ENCODE results near the gene CUL2.

CUL2 gene

GRCh38 chr10:35126062-35126529 lies 36.0 kb upstream of the CUL2 start:
- H3K9me3 ChIP-seq (ENCODE audit: control insufficient read depth in 5 of 5, low read length in 5 of 5) = no peaks in the 10 kb centered on the region
- peak overlapping the region; percentile 99 for H3K27ac ChIP-seq (ENCODE audit: low read depth, low read length)
- H3K36me3 ChIP-seq (ENCODE audit: control insufficient read depth in 5 of 5, insufficient read depth in 5 of 5, low read length in 5 of 5) = no peaks in the 10 kb centered on the region
- peak overlapping the region; percentile 55 to 77 (median 64) for H3K9ac ChIP-seq (ENCODE audit: low read length in 5 of 5)
- H3K27me3 ChIP-seq (ENCODE audit: control insufficient read depth in 5 of 5, insufficient read depth in 4 of 5, low read length in 5 of 5) = no peaks in the 10 kb centered on the region
- H3K4me1 ChIP-seq (ENCODE audit: control insufficient read depth in 5 of 5, insufficient read depth in 5 of 5, low read length in 5 of 5) = peaks cover 2 to 19% (median 15%) of the 10 kb centered on the region in 5 donors
- peak overlapping the region; percentile 55 to 77 (median 70) for H3K4me3 ChIP-seq (ENCODE audit: low read depth in 1 of 5, low read length in 5 of 5)

GRCh38 chr10:35124540-35124939 lies 34.4 kb upstream of the CUL2 start:
- H3K4me3 ChIP-seq (ENCODE audit: low read depth in 1 of 5, low read length in 5 of 5) = no peak overlapping the region
- no peaks in the 10 kb centered on the region for H3K36me3 ChIP-seq (ENCODE audit: control insufficient read depth in 5 of 5, insufficient read depth in 5 of 5, low read length in 5 of 5)
- H3K9ac ChIP-seq (ENCODE audit: low read length in 5 of 5) = no peak overlapping the region
- H3K4me1 ChIP-seq (ENCODE audit: control insufficient read depth in 5 of 5, insufficient read depth in 5 of 5, low read length in 5 of 5) = peaks cover 2 to 16% (median 10%) of the 10 kb centered on the region in 5 donors
- no peak overlapping the region for H3K27ac ChIP-seq (ENCODE audit: low read depth, low read length)
- H3K27me3 ChIP-seq (ENCODE audit: control insufficient read depth in 5 of 5, insufficient read depth in 4 of 5, low read length in 5 of 5) = no peaks in the 10 kb centered on the region
- no peaks in the 10 kb centered on the region for H3K9me3 ChIP-seq (ENCODE audit: control insufficient read depth in 5 of 5, low read length in 5 of 5)

GRCh38 chr10:35119378-35119777 lies 29.2 kb upstream of the CUL2 start:
- H3K9me3 ChIP-seq (ENCODE audit: control insufficient read depth in 5 of 5, low read length in 5 of 5) = no peaks in the 10 kb centered on the region
- H3K27me3 ChIP-seq (ENCODE audit: control insufficient read depth in 5 of 5, insufficient read depth in 4 of 5, low read length in 5 of 5) = no peaks in the 10 kb centered on the region

GRCh38 chr10:35112571-35112970 lies 22.4 kb upstream of the CUL2 start:
- no peaks in the 10 kb centered on the region for H3K9me3 ChIP-seq (ENCODE audit: control insufficient read depth in 5 of 5, low read length in 5 of 5)
- H3K27me3 ChIP-seq (ENCODE audit: control insufficient read depth in 5 of 5, insufficient read depth in 4 of 5, low read length in 5 of 5) = peaks cover 0 to 3% (median 0%) of the 10 kb centered on the region in 5 donors
- no peak overlapping the region for H3K27ac ChIP-seq (ENCODE audit: low read depth, low read length)
- no peak overlapping the region for H3K4me3 ChIP-seq (ENCODE audit: low read depth in 1 of 5, low read length in 5 of 5)
- H3K9ac ChIP-seq (ENCODE audit: low read length in 5 of 5) = no peak overlapping the region
- no peaks in the 10 kb centered on the region for H3K4me1 ChIP-seq (ENCODE audit: control insufficient read depth in 5 of 5, insufficient read depth in 5 of 5, low read length in 5 of 5)
- no peaks in the 10 kb centered on the region for H3K36me3 ChIP-seq (ENCODE audit: control insufficient read depth in 5 of 5, insufficient read depth in 5 of 5, low read length in 5 of 5)

More at GRCh38 chr10:35119378-35119777, 29.2 kb upstream of the CUL2 start:
- Histone ChIP-seq H3K4me1 (ENCODE audit: control insufficient read depth in 5 of 5, insufficient read depth in 5 of 5, low read length in 5 of 5) (no peaks in the 10 kb centered on the region), H3K9ac (ENCODE audit: low read length in 5 of 5) (no peak overlapping the region), H3K4me3 (ENCODE audit: low read depth in 1 of 5, low read length in 5 of 5) (no peak overlapping the region), H3K27ac (ENCODE audit: low read depth, low read length) (no peak overlapping the region), H3K36me3 (ENCODE audit: control insufficient read depth in 5 of 5, insufficient read depth in 5 of 5, low read length in 5 of 5) (no peaks in the 10 kb centered on the region)

- Histone ChIP-seq H3K27me3 (ENCODE audit: control insufficient read depth in 5 of 5, insufficient read depth in 4 of 5, low read length in 5 of 5) (no peaks in the 10 kb centered on the region), H3K4me3 (ENCODE audit: low read depth in 1 of 5, low read length in 5 of 5) (no peak overlapping the region), H3K4me1 (ENCODE audit: control insufficient read depth in 5 of 5, insufficient read depth in 5 of 5, low read length in 5 of 5) (no peaks in the 10 kb centered on the region), H3K9me3 (ENCODE audit: control insufficient read depth in 5 of 5, low read length in 5 of 5) (no peaks in the 10 kb centered on the region), H3K9ac (ENCODE audit: low read length in 5 of 5) (no peak overlapping the region), H3K36me3 (ENCODE audit: control insufficient read depth in 5 of 5, insufficient read depth in 5 of 5, low read length in 5 of 5) (no peaks in the 10 kb centered on the region), H3K27ac (ENCODE audit: low read depth, low read length) (no peak overlapping the region)
These were observed 13.7 kb upstream of the CUL2 start for GRCh38 chr10:35103882-35104281.

GRCh38 chr10:35097510-35097909 lies 7.4 kb upstream of the CUL2 start:
- Histone ChIP-seq H3K9me3 (ENCODE audit: control insufficient read depth in 5 of 5, low read length in 5 of 5) (no peaks in the 10 kb centered on the region), H3K27ac (ENCODE audit: low read depth, low read length) (no peak overlapping the region), H3K36me3 (ENCODE audit: control insufficient read depth in 5 of 5, insufficient read depth in 5 of 5, low read length in 5 of 5) (no peaks in the 10 kb centered on the region), H3K27me3 (ENCODE audit: control insufficient read depth in 5 of 5, insufficient read depth in 4 of 5, low read length in 5 of 5) (no peaks in the 10 kb centered on the region), H3K9ac (ENCODE audit: low read length in 5 of 5) (no peak overlapping the region), H3K4me1 (ENCODE audit: control insufficient read depth in 5 of 5, insufficient read depth in 5 of 5, low read length in 5 of 5) (no peaks in the 10 kb centered on the region), H3K4me3 (ENCODE audit: low read depth in 1 of 5, low read length in 5 of 5) (no peak overlapping the region)

GRCh38 chr10:35096312-35096711 lies 6.2 kb upstream of the CUL2 start:
- no peak overlapping the region for H3K27ac ChIP-seq (ENCODE audit: low read depth, low read length)
- H3K9me3 ChIP-seq (ENCODE audit: control insufficient read depth in 5 of 5, low read length in 5 of 5) = no peaks in the 10 kb centered on the region
- H3K27me3 ChIP-seq (ENCODE audit: control insufficient read depth in 5 of 5, insufficient read depth in 4 of 5, low read length in 5 of 5) = no peaks in the 10 kb centered on the region
- H3K9ac ChIP-seq (ENCODE audit: low read length in 5 of 5) = no peak overlapping the region
- H3K4me1 ChIP-seq (ENCODE audit: control insufficient read depth in 5 of 5, insufficient read depth in 5 of 5, low read length in 5 of 5) = no peaks in the 10 kb centered on the region
- no peak overlapping the region for H3K4me3 ChIP-seq (ENCODE audit: low read depth in 1 of 5, low read length in 5 of 5)
- no peaks in the 10 kb centered on the region for H3K36me3 ChIP-seq (ENCODE audit: control insufficient read depth in 5 of 5, insufficient read depth in 5 of 5, low read length in 5 of 5)

GRCh38 chr10:35092851-35093250 lies 2.7 kb upstream of the CUL2 start:
- no peaks in the 10 kb centered on the region for H3K9me3 ChIP-seq (ENCODE audit: control insufficient read depth in 5 of 5, low read length in 5 of 5)
- H3K36me3 ChIP-seq (ENCODE audit: control insufficient read depth in 5 of 5, insufficient read depth in 5 of 5, low read length in 5 of 5) = no peaks in the 10 kb centered on the region
- no peak overlapping the region for H3K27ac ChIP-seq (ENCODE audit: low read depth, low read length)
- no peaks in the 10 kb centered on the region for H3K27me3 ChIP-seq (ENCODE audit: control insufficient read depth in 5 of 5, insufficient read depth in 4 of 5, low read length in 5 of 5)
- H3K9ac ChIP-seq (ENCODE audit: low read length in 5 of 5) = no peak overlapping the region
- no peak overlapping the region for H3K4me3 ChIP-seq (ENCODE audit: low read depth in 1 of 5, low read length in 5 of 5)
- peaks cover 4 to 24% (median 22%) of the 10 kb centered on the region in 5 donors for H3K4me1 ChIP-seq (ENCODE audit: control insufficient read depth in 5 of 5, insufficient read depth in 5 of 5, low read length in 5 of 5)

GRCh38 chr10:35091994-35092790 lies 2.1 kb upstream of the CUL2 start:
- Histone ChIP-seq H3K9me3 (ENCODE audit: control insufficient read depth in 5 of 5, low read length in 5 of 5) (no peaks in the 10 kb centered on the region), H3K27ac (ENCODE audit: low read depth, low read length) (no peak overlapping the region), H3K36me3 (ENCODE audit: control insufficient read depth in 5 of 5, insufficient read depth in 5 of 5, low read length in 5 of 5) (no peaks in the 10 kb centered on the region), H3K4me1 (ENCODE audit: control insufficient read depth in 5 of 5, insufficient read depth in 5 of 5, low read length in 5 of 5) (peaks cover 4 to 29% (median 27%) of the 10 kb centered on the region in 5 donors), H3K9ac (ENCODE audit: low read length in 5 of 5) (no peak overlapping the region), H3K27me3 (ENCODE audit: control insufficient read depth in 5 of 5, insufficient read depth in 4 of 5, low read length in 5 of 5) (no peaks in the 10 kb centered on the region), H3K4me3 (ENCODE audit: low read depth in 1 of 5, low read length in 5 of 5) (no peak overlapping the region)

- Histone ChIP-seq H3K4me1 (ENCODE audit: control insufficient read depth in 5 of 5, insufficient read depth in 5 of 5, low read length in 5 of 5) (peaks cover 4 to 31% (median 28%) of the 10 kb centered on the region in 5 donors), H3K9ac (ENCODE audit: low read length in 5 of 5) (peak overlapping the region; percentile 81 to 95 (median 85)), H3K27ac (ENCODE audit: low read depth, low read length) (peak overlapping the region; percentile 89), H3K36me3 (ENCODE audit: control insufficient read depth in 5 of 5, insufficient read depth in 5 of 5, low read length in 5 of 5) (no peaks in the 10 kb centered on the region), H3K9me3 (ENCODE audit: control insufficient read depth in 5 of 5, low read length in 5 of 5) (no peaks in the 10 kb centered on the region), H3K4me3 (ENCODE audit: low read depth in 1 of 5, low read length in 5 of 5) (peak overlapping the region; percentile 80 to 96 (median 87)), H3K27me3 (ENCODE audit: control insufficient read depth in 5 of 5, insufficient read depth in 4 of 5, low read length in 5 of 5) (no peaks in the 10 kb centered on the region)
These were observed 455 bp downstream of the CUL2 start for GRCh38 chr10:35089611-35090161.

Data from subcutaneous abdominal adipose tissue (tissue), 5 donors.